Ovary (tissue), 3 donors: Measurements from ENCODE around the gene ZBTB24.

Experiments
- CTCF ChIP-seq, 3 donors: fragments of 450-650 bp in 2 of 3; fragments of 200-600 bp in 1 of 3; IDR thresholded peaks; one replicate each; pipeline versions ENCODE4 v1.5.1 to v1.8.0; 2016 to 2022; ENCODE audit warnings: antibody characterized with exemption in 3 of 3, mild to moderate bottlenecking in 1 of 3
- EP300 ChIP-seq: sonication (generic); formaldehyde crosslinking; IDR thresholded peaks from one replicate; pipeline ENCODE4 v1.6.1; 2017; ENCODE audit warnings: antibody characterized with exemption
- donor health status: DM: no; HTN: no; CAD: no.

DNA sequence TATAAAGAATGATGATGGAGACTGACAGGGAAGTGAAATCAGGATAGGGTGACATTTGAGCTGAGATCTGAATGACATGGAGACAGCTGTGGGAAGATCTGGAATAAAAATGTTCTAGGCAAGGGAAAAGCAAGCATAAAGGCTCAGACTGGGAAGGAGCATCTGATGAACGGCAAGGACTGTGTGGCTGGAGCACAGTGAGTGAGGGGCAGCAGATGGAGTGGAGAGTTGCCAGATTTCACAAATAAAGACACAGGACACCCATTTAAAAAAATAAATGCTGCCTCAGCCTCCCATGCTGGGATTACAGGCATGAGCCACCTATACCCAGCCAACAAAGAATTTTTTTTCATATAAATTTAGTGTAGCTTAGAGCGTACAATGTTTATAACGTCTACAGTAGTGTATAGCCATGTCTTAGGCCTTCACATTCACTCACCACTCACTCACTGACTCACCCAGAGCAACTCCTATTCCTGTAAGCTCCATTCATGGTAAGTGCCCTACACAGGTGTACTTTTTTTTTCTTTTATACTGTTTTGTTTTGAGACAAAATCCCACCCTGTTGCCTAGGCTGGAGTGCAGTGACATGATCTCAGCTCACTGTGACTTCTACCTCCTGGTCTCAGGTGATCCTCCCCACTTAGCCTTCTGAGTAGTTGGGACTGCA, 2.4 kb upstream of the ZBTB24 start:
- no peak for TF ChIP-seq EP300
- TF ChIP-seq CTCF (IDR thresholded peaks at IDR 0.05), result no peak
